ENCODE measurements around the gene CDC42SE2. TPM values are rescaled to one million over a fixed set of nuclear protein-coding genes. Genes with fewer than 3 reads are reported as not detected.
A peak's percentile ranks its signal among the peaks of the same experiment; 100 is the strongest.

The CDC42SE2 gene
- total and polyA plus RNA-seq, 2 of the 4 experiments (the other 2 are of a cell fraction), result 12.5 to 19.4 TPM

DNA sequence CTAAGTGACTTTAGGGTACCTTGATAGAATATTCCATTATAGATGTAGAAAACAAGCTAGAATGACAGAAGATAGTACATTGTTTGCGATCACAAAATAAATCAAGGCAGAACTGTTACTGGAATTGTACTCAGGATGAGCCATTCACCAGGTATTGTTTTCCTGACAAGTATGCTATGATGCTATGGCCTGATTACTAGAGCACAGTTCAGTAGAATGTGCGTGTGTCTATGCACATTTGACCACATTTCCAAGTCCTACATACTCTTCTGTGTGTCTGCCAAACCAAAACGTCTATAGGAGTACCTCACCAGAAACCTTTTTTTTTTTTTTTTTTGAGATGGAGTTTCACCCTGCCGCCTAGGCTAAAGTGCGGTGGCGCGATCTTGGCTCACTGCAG, 43.3 kb upstream of the CDC42SE2 start:
- intact Hi-C loops (cut with micrococcal nuclease) (no loop called here), dilution Hi-C loops (cut with HindIII; ENCODE audit: low sequenced_read_pairs, unreplicated experiment) (no loop called here), in situ Hi-C loops (cut with MboI; ENCODE audit: low sequenced_read_pairs) (no loop called here)
- no peaks in the 10 kb centered on the region for H3K9me3 ChIP-seq (ENCODE audit: control insufficient read depth, insufficient read depth, low read length)
- H4K20me1 ChIP-seq (ENCODE audit: insufficient read depth, low read length), result no peaks in the 10 kb centered on the region
- H3K23ac ChIP-seq (ENCODE audit: low read depth, low read length), result no peak overlapping the region
- H4K8ac ChIP-seq (ENCODE audit: low read depth in 2 of 2, low read length in 2 of 2), result no peak overlapping the region
- H3K4me1 ChIP-seq (ENCODE audit: control insufficient read depth, insufficient read depth, low read length), result peaks cover 9% of the 10 kb centered on the region
- DNase-seq (no peak), ATAC-seq (ENCODE audit: low read depth) (no peak)
- no peak overlapping the region for H3K4ac ChIP-seq (ENCODE audit: low read depth, low read length)
- POLR2A ChIA-PET (ENCODE audit: unreplicated experiment), result no interaction called here
- no TSS peak for BruUV-seq (replicated peaks)
- H2AK9ac ChIP-seq (replicated peaks; ENCODE audit: low read depth, low read length, poor library complexity), result no peak overlapping the region
- no peak overlapping the region for H2BK15ac ChIP-seq (ENCODE audit: low read depth, low read length)
- TF ChIP-seq FOS (IDR thresholded peaks at IDR 0.05; ENCODE audit: low read depth, low read length) (no peak), MAZ (IDR thresholded peaks at IDR 0.05; ENCODE audit: borderline replicate concordance, low read depth, low read length) (no peak), SMC3 (IDR thresholded peaks at IDR 0.05; ENCODE audit: low read depth, low read length) (no peak), CHD1 (IDR thresholded peaks at IDR 0.05; ENCODE audit: low read depth, low read length) (no peak), RAD21 (IDR thresholded peaks at IDR 0.05; ENCODE audit: low read length) (no peak), MAFK (IDR thresholded peaks at IDR 0.05; ENCODE audit: low read depth, low read length) (no peak), RCOR1 (IDR thresholded peaks at IDR 0.05; ENCODE audit: insufficient replicate concordance, low read length) (no peak), MXI1 (IDR thresholded peaks at IDR 0.05; ENCODE audit: borderline replicate concordance, low read depth, low read length) (no peak), BHLHE40 (IDR thresholded peaks at IDR 0.05; ENCODE audit: low read depth, low read length) (no peak), POLR2A (IDR thresholded peaks at IDR 0.05; ENCODE audit: low read depth, low read length) (no peak), NFE2L2 (IDR thresholded peaks at IDR 0.05; ENCODE audit: low read depth, low read length) (no peak)
- TF ChIP-seq, protein P1, sequence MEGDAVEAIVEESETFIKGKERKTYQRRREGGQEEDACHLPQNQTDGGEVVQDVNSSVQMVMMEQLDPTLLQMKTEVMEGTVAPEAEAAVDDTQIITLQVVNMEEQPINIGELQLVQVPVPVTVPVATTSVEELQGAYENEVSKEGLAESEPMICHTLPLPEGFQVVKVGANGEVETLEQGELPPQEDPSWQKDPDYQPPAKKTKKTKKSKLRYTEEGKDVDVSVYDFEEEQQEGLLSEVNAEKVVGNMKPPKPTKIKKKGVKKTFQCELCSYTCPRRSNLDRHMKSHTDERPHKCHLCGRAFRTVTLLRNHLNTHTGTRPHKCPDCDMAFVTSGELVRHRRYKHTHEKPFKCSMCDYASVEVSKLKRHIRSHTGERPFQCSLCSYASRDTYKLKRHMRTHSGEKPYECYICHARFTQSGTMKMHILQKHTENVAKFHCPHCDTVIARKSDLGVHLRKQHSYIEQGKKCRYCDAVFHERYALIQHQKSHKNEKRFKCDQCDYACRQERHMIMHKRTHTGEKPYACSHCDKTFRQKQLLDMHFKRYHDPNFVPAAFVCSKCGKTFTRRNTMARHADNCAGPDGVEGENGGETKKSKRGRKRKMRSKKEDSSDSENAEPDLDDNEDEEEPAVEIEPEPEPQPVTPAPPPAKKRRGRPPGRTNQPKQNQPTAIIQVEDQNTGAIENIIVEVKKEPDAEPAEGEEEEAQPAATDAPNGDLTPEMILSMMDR (conservative IDR thresholded peaks at IDR 0.05; ENCODE audit: low read depth, low read length), result no peak
- TF ChIP-seq, protein P2, sequence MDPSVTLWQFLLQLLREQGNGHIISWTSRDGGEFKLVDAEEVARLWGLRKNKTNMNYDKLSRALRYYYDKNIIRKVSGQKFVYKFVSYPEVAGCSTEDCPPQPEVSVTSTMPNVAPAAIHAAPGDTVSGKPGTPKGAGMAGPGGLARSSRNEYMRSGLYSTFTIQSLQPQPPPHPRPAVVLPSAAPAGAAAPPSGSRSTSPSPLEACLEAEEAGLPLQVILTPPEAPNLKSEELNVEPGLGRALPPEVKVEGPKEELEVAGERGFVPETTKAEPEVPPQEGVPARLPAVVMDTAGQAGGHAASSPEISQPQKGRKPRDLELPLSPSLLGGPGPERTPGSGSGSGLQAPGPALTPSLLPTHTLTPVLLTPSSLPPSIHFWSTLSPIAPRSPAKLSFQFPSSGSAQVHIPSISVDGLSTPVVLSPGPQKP (IDR thresholded peaks at IDR 0.05; ENCODE audit: borderline replicate concordance, low read depth, low read length), result no peak
- CTCF ChIA-PET, result no interaction called here
- WGBS, 2 experiments (ENCODE audit: extremely low coverage in 2 of 2, insufficient read length in 1 of 2), result 80% methylated on average over 1 of the region's 7 CpGs; no CpG with 5 or more reads in 1 of the 2 experiments
- H3K9me1 ChIP-seq (ENCODE audit: insufficient read depth, low read length), result 0 out of 2 replicates have a peak, but pooled peaks cover 3% of the 10 kb centered on the region
- H3K79me1 ChIP-seq (ENCODE audit: low read depth in 1 of 2, low read length in 2 of 2), result no peaks in the 10 kb centered on the region
- no peaks in the 10 kb centered on the region for H3K27me3 ChIP-seq (ENCODE audit: control insufficient read depth, insufficient read depth, low read length)
- H3K27ac ChIP-seq (ENCODE audit: insufficient read depth, low read length), result no peak overlapping the region
- H3K4me2 ChIP-seq (ENCODE audit: low read depth, low read length), result no peak overlapping the region
- peak overlapping the region; percentile 63; the same call in 1 of the 2 replicates for H2AK5ac ChIP-seq (ENCODE audit: low read depth, low read length)
- no peak overlapping the region for H4K5ac ChIP-seq (ENCODE audit: low read depth, low read length)
- no peak overlapping the region for H4K91ac ChIP-seq (ENCODE audit: insufficient read depth, low read depth, low read length)
- H3K36me3 ChIP-seq (ENCODE audit: control insufficient read depth, insufficient read depth, low read length), result no peaks in the 10 kb centered on the region
- H2BK20ac ChIP-seq (ENCODE audit: low read depth, low read length), result peak overlapping the region; percentile 73; the same call in 1 of the 2 replicates
- H3K56ac ChIP-seq (ENCODE audit: extremely low read depth, insufficient read depth, low read length), result no peak overlapping the region
- H3K14ac ChIP-seq (replicated peaks; ENCODE audit: low read depth, low read length), result 0 out of 2 replicates have a peak overlapping the region, but pooled peaks have one; percentile 63
- no peak overlapping the region for H2AFZ ChIP-seq (replicated peaks; ENCODE audit: low read length, poor library complexity)
- H3K4me3 ChIP-seq (ENCODE audit: insufficient read depth, low read depth, low read length), result no peak overlapping the region
- no peak overlapping the region for H3K9ac ChIP-seq (ENCODE audit: low read depth, low read length)
- no peak overlapping the region for H2BK5ac ChIP-seq (ENCODE audit: low read depth, low read length, poor library complexity, severe bottlenecking)
- H3K18ac ChIP-seq (ENCODE audit: low read depth, low read length), result no peak overlapping the region
- H2BK120ac ChIP-seq (ENCODE audit: low read depth, low read length), result no peak overlapping the region
